ENCODE results near the gene TOP3B.

GRCh38 chr22:21933413-21933812, 49.2 kb downstream of the TOP3B start:
- no peak for TF ChIP-seq CTCF (conservative IDR thresholded peaks at IDR 0.05; ENCODE audit: low read depth, low read length)
- no peak for TF ChIP-seq EZH2 (IDR thresholded peaks at IDR 0.05; ENCODE audit: low read length, unreplicated experiment)
- TF ChIP-seq EZH2phosphoT487 (IDR thresholded peaks at IDR 0.05; ENCODE audit: borderline replicate concordance, low read length) = no peak

All from PC-3 (cell line).